IMR-90 (cell line): Measurements from ENCODE around the gene SLIT1. TPM values are rescaled to one million over a fixed set of nuclear protein-coding genes. Genes with fewer than 3 reads are reported as not detected.

Source experiments
- ATAC-seq: fragments of 200-7000 bp; cut with Tn5 transposase; 2 replicates; pipeline ENCODE4 v1.9.1; 2020; ENCODE audit warnings: low read depth, mild to moderate bottlenecking, moderate library complexity
- BruUV-seq: library from RNA; stranded (reverse); fragments of 400-500 nt; replicated peaks from 2 replicates; lab custom pipeline; 2021; lab: Mats Ljungman, UMichigan
- CTCF ChIA-PET: fragments of 300-600 bp; formaldehyde crosslinking; extraction: SDS; loops from one replicate; lab custom pipeline; 2021; ENCODE audit warnings: antibody characterized with exemption; lab: Yijun Ruan, JAX
- POLR2A ChIA-PET: fragments of 300-600 bp; sonication (Branson Sonifier 250); formaldehyde crosslinking; loops from one replicate; lab custom pipeline; 2022; ENCODE audit warnings: antibody characterized with exemption; ENCODE audit not compliant: unreplicated experiment; lab: Charles Lee
- DNase-seq: peaks from one replicate; pipeline ENCODE4 v3.0.0; 2013
- H2AFZ ChIP-seq: replicated peaks from 2 replicates; pipeline ENCODE3; 2013; ENCODE audit warnings: low read length, mild to moderate bottlenecking; ENCODE audit not compliant: poor library complexity
- H2AK5ac ChIP-seq: 2 replicates; pipeline ENCODE4 v1.6.1; 2013; ENCODE audit warnings: low read depth, low read length, inconsistent platforms
- H2AK9ac ChIP-seq: replicated peaks from 2 replicates; pipeline ENCODE3; 2013; ENCODE audit warnings: mild to moderate bottlenecking, low read depth, low read length, moderate library complexity; ENCODE audit not compliant: poor library complexity
- H2BK120ac ChIP-seq: 2 replicates; pipeline ENCODE4 v1.6.1; 2013; ENCODE audit warnings: low read depth, low read length, inconsistent platforms
- H2BK15ac ChIP-seq: 3 replicates; pipeline ENCODE4 v1.6.1; 2013; ENCODE audit warnings: low read depth, low read length, inconsistent platforms
- H2BK20ac ChIP-seq: 2 replicates; pipeline ENCODE4 v1.6.1; 2013; ENCODE audit warnings: low read depth, mild to moderate bottlenecking, inconsistent platforms, low read length, moderate library complexity
- H2BK5ac ChIP-seq: 2 replicates; pipeline ENCODE4 v1.6.1; 2013; ENCODE audit warnings: mild to moderate bottlenecking, low read depth, low read length, inconsistent platforms; ENCODE audit not compliant: poor library complexity, severe bottlenecking
- H3K14ac ChIP-seq: replicated peaks from 2 replicates; pipeline ENCODE4 v1.6.1; 2013; ENCODE audit warnings: low read depth, low read length, inconsistent platforms
- H3K18ac ChIP-seq: 2 replicates; pipeline ENCODE4 v1.6.1; 2013; ENCODE audit warnings: low read depth, low read length, control low read depth
- H3K23ac ChIP-seq: 2 replicates; pipeline ENCODE4 v1.6.1; 2013; ENCODE audit warnings: low read depth, low read length, inconsistent platforms
- H3K27ac ChIP-seq: 2 replicates; pipeline ENCODE4 v1.5.1; 2013; ENCODE audit warnings: mild to moderate bottlenecking, control low read depth, low read length; ENCODE audit not compliant: insufficient read depth
- H3K27me3 ChIP-seq: 2 replicates; pipeline ENCODE4 v1.6.1; 2013; ENCODE audit warnings: low read length; ENCODE audit not compliant: control insufficient read depth, insufficient read depth
- H3K36me3 ChIP-seq: 2 replicates; pipeline ENCODE4 v1.6.1; 2013; ENCODE audit warnings: low read length, mixed read lengths; ENCODE audit not compliant: control insufficient read depth, insufficient read depth
- H3K4ac ChIP-seq: 2 replicates; pipeline ENCODE4 v1.6.1; 2013; ENCODE audit warnings: low read depth, low read length, inconsistent platforms
- H3K4me1 ChIP-seq: 2 replicates; pipeline ENCODE4 v1.6.1; 2013; ENCODE audit warnings: low read length, mixed read lengths; ENCODE audit not compliant: control insufficient read depth, insufficient read depth
- H3K4me2 ChIP-seq: 2 replicates; pipeline ENCODE4 v1.6.1; 2013; ENCODE audit warnings: low read depth, mild to moderate bottlenecking, control low read depth, low read length, moderate library complexity
- H3K4me3 ChIP-seq: 2 replicates; pipeline ENCODE4 v1.5.1; 2013; ENCODE audit warnings: low read depth, mild to moderate bottlenecking, control low read depth, low read length, moderate library complexity; ENCODE audit not compliant: insufficient read depth
- H3K56ac ChIP-seq: 2 replicates; pipeline ENCODE4 v1.6.1; 2013; ENCODE audit warnings: low read length, inconsistent platforms; ENCODE audit not compliant: insufficient read depth; ENCODE audit errors: extremely low read depth
- H3K79me1 ChIP-seq, 2 experiments: 2 replicates each; pipeline ENCODE4 v1.6.1; 2013; ENCODE audit warnings: low read length in 2 of 2, inconsistent platforms in 1 of 2, low read depth in 1 of 2
- H3K9ac ChIP-seq: 2 replicates; pipeline ENCODE4 v1.6.1; 2013; ENCODE audit warnings: low read depth, low read length, control low read depth
- H3K9me1 ChIP-seq: 2 replicates; pipeline ENCODE4 v1.6.1; 2013; ENCODE audit warnings: low read length, inconsistent platforms; ENCODE audit not compliant: insufficient read depth
- H3K9me3 ChIP-seq: 2 replicates; pipeline ENCODE4 v1.6.1; 2013; ENCODE audit warnings: low read length; ENCODE audit not compliant: control insufficient read depth, insufficient read depth
- H4K20me1 ChIP-seq: 2 replicates; pipeline ENCODE4 v1.6.1; 2013; ENCODE audit warnings: low read length, inconsistent platforms; ENCODE audit not compliant: insufficient read depth
- H4K5ac ChIP-seq: 2 replicates; pipeline ENCODE4 v1.6.1; 2013; ENCODE audit warnings: mild to moderate bottlenecking, low read depth, low read length, control low read depth
- H4K8ac ChIP-seq, 2 experiments: 2 replicates each; pipeline ENCODE4 v1.6.1; 2013; ENCODE audit warnings: low read depth in 2 of 2, low read length in 2 of 2, control low read depth in 1 of 2, inconsistent platforms in 1 of 2
- H4K91ac ChIP-seq: 2 replicates; pipeline ENCODE4 v1.6.1; 2013; ENCODE audit warnings: low read depth, low read length, inconsistent platforms; ENCODE audit not compliant: insufficient read depth
- BHLHE40 ChIP-seq: fragments of 150-350 bp; IDR thresholded peaks from 2 replicates; pipeline ENCODE4 v1.6.1; 2016; ENCODE audit warnings: mild to moderate bottlenecking, low read depth, low read length
- CEBPB ChIP-seq: IDR thresholded peaks from 2 replicates; pipeline ENCODE4 v1.6.1; 2012; ENCODE audit warnings: low read depth, low read length, improper control_type of control experiment
- CHD1 ChIP-seq: IDR thresholded peaks from 2 replicates; pipeline ENCODE4 v1.6.1; 2012; ENCODE audit warnings: low read depth, low read length, improper control_type of control experiment
- CTCF ChIP-seq: conservative IDR thresholded peaks from 2 replicates; pipeline ENCODE4 v1.5.1; 2012; ENCODE audit warnings: mild to moderate bottlenecking, low read depth, low read length, improper control_type of control experiment
- ELK1 ChIP-seq: fragments of 150-350 bp; IDR thresholded peaks from 2 replicates; pipeline ENCODE4 v1.6.1; 2016; ENCODE audit warnings: low read depth, mild to moderate bottlenecking, low read length, moderate library complexity, borderline replicate concordance
- FOS ChIP-seq: fragments of 150-350 bp; IDR thresholded peaks from 2 replicates; pipeline ENCODE4 v1.6.1; 2016; ENCODE audit warnings: low read depth, low read length
- MAFK ChIP-seq: IDR thresholded peaks from 2 replicates; pipeline ENCODE4 v1.6.1; 2012; ENCODE audit warnings: low read depth, low read length, improper control_type of control experiment
- MAZ ChIP-seq: IDR thresholded peaks from 2 replicates; pipeline ENCODE4 v1.6.1; 2012; ENCODE audit warnings: low read depth, mild to moderate bottlenecking, low read length, improper control_type of control experiment, moderate library complexity, borderline replicate concordance
- MXI1 ChIP-seq: IDR thresholded peaks from 2 replicates; pipeline ENCODE4 v1.6.1; 2012; ENCODE audit warnings: low read depth, mild to moderate bottlenecking, low read length, moderate library complexity, borderline replicate concordance
- NFE2L2 ChIP-seq: fragments of 150-350 bp; IDR thresholded peaks from 2 replicates; pipeline ENCODE4 v1.6.1; 2016; ENCODE audit warnings: low read depth, mild to moderate bottlenecking, low read length
- POLR2A ChIP-seq: IDR thresholded peaks from 2 replicates; pipeline ENCODE4 v1.6.1; 2012; ENCODE audit warnings: mild to moderate bottlenecking, low read depth, low read length
- RAD21 ChIP-seq: IDR thresholded peaks from 2 replicates; pipeline ENCODE4 v1.6.1; 2012; ENCODE audit warnings: low read length, improper control_type of control experiment
- RCOR1 ChIP-seq: IDR thresholded peaks from 2 replicates; pipeline ENCODE4 v1.6.1; 2012; ENCODE audit warnings: mild to moderate bottlenecking, low read length, improper control_type of control experiment; ENCODE audit not compliant: insufficient replicate concordance
- RFX5 ChIP-seq: IDR thresholded peaks from 2 replicates; pipeline ENCODE4 v1.8.0; 2012; ENCODE audit warnings: low read depth, mild to moderate bottlenecking, low read length, moderate library complexity
- SMC3 ChIP-seq: fragments of 150-350 bp; IDR thresholded peaks from 2 replicates; pipeline ENCODE4 v1.6.1; 2016; ENCODE audit warnings: low read depth, mild to moderate bottlenecking, antibody characterized with exemption, low read length, moderate library complexity
- USF2 ChIP-seq: fragments of 150-350 bp; IDR thresholded peaks from 2 replicates; pipeline ENCODE4 v1.6.1; 2017; ENCODE audit warnings: mild to moderate bottlenecking, antibody characterized with exemption, low read length, low read depth
- WGBS, 2 experiments: methylation state at CpG; one replicate each; pipeline versions ENCODE4 v1.1.5 to v1.1.7; 2013; ENCODE audit warnings: missing lambda C conversion rate in 2 of 2; ENCODE audit not compliant: insufficient read length in 1 of 2; ENCODE audit errors: extremely low coverage in 2 of 2; 5-methylcytosine and 5-hydroxymethylcytosine counted together
- dilution Hi-C: fragments of 300-500 bp; cut with HindIII; formaldehyde crosslinking; loops from one replicate; pipeline ENCODE4 v1.14.3; 2018; ENCODE audit warnings: low sequenced_read_pairs; ENCODE audit not compliant: unreplicated experiment
- in situ Hi-C: fragments of 300-500 bp; cut with MboI; formaldehyde crosslinking; loops from 3 replicates; pipeline ENCODE4 v1.14.3; 2019; ENCODE audit warnings: low sequenced_read_pairs, inconsistent platforms, mixed read lengths
- intact Hi-C: fragments of 100-400 bp; cut with micrococcal nuclease; formaldehyde crosslinking; loops from 2 replicates; pipeline ENCODE4 v1.10.0; 2022
- polyA plus RNA-seq, 3 experiments: library from polyadenylated mRNA; depleted of rRNA; stranded (reverse); fragments of >200 nt; gene quantifications; 2 replicates each; pipeline ENCODE4 v1.2.3, GENCODE V29; 2012; ENCODE audit warnings: low replicate concordance in 1 of 3
- total RNA-seq: library from RNA; depleted of rRNA; stranded (reverse); fragments of >200 nt; gene quantifications from 2 replicates; pipeline ENCODE4 v1.2.3, GENCODE V29; 2012

Gene SLIT1
- total and polyA plus RNA-seq, 2 of the 4 experiments (the other 2 are of a cell fraction), result under 0.01 TPM

DNA sequence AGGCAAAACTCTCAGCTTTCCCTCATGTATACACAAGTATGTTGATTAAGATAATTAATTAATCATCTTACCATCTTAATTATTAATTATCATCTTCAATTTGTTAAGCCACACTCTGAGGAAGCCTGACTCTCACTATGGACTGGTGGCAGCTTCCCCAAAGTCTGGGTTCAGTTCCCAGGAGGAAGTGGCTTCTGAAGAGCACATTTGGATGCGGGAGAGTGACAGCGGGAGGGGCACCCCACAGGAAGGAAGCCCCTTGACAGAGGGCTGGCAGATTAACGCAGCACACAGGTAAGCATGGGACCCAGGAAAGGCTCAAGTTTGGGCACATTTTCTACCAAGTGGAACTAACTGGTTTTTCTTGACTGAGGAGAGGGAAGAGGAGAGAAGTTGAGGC is 13.4 kb upstream of the SLIT1 start:
- Histone ChIP-seq H3K4me3 (no peak overlapping the region), H4K8ac (no peak overlapping the region), H3K27ac (no peak overlapping the region), H3K79me1 (no peaks in the 10 kb centered on the region), H3K27me3 (peaks cover 42% of the 10 kb centered on the region), H2AK5ac (no peak overlapping the region), H2BK120ac (no peak overlapping the region), H3K14ac (no peak overlapping the region), H4K91ac (no peak overlapping the region), H2BK15ac (no peak overlapping the region), H3K4me2 (no peak overlapping the region), H2AK9ac (no peak overlapping the region), H3K4me1 (no peaks in the 10 kb centered on the region), H3K9ac (no peak overlapping the region), H3K9me1 (no peaks in the 10 kb centered on the region), H2BK5ac (no peak overlapping the region), H3K36me3 (no peaks in the 10 kb centered on the region), H3K18ac (no peak overlapping the region), H2BK20ac (no peak overlapping the region), H3K56ac (no peak overlapping the region), H2AFZ (no peak overlapping the region), H3K23ac (no peak overlapping the region), H3K9me3 (no peaks in the 10 kb centered on the region), H4K20me1 (no peaks in the 10 kb centered on the region), H4K5ac (no peak overlapping the region), H3K4ac (no peak overlapping the region)
- TF ChIP-seq CTCF (no peak), NFE2L2 (no peak), POLR2A (no peak), MAFK (no peak), SMC3 (no peak), CEBPB (no peak), CHD1 (no peak), RAD21 (no peak), RFX5 (no peak), USF2 (no peak), MXI1 (no peak), BHLHE40 (no peak), ELK1 (no peak), RCOR1 (no peak), MAZ (no peak), FOS (no peak)
- in situ Hi-C loops, result no loop called here
- no peak for ATAC-seq
- ChIA-PET POLR2A (no interaction called here), CTCF (interaction anchor here (1.1 to 3.0 kb wide), 2 partner anchors 10 to 127 kb away, joined by 5 to 24 read pairs; no protein-coding TSS in a partner anchor)
- no TSS peak for BruUV-seq
- intact Hi-C loops, result no loop called here
- dilution Hi-C loops, result no loop called here
- 56% methylated on average over 2 of the region's 3 CpGs; no CpG with 5 or more reads in 1 of the 2 experiments for WGBS, 2 experiments
- no peak for DNase-seq
